ENCODE data around the gene OBSCN.

OBSCN gene

DNA sequence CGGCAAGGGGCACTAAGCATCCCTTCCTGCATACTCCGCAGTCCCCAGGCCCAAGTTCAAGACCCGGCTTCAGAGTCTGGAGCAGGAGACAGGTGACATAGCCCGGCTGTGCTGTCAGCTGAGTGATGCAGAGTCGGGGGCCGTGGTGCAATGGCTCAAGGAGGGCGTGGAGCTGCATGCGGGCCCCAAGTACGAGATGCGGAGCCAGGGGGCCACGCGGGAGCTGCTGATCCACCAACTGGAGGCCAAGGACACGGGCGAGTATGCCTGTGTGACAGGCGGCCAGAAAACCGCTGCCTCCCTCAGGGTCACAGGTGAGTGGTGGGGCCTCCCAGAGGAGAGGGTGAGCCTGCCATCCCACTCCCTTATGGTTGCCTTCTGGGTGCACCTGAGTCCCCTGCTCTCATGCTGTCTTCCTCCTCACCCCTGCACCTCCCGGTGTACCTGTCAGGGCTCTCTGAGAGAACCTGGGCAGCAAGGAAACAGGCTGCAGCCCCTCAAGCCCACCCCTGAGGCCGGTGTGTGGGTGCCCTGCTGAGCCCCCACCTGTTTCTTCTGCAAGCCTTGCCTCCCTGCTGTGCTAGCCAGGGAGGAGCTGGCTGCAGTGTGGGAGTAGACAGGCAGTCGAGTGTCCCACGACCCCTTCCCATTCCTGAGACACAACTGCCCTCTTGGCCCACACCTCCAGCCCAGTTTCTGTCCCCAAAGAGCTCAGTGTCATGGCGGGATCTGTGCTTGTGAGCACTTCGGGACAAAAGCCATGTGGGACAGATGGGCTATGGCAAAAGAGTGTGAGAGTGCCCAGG, 99.6 kb downstream of the OBSCN start:
- no peak for DNase-seq (ENCODE audit: low read depth)

DNA sequence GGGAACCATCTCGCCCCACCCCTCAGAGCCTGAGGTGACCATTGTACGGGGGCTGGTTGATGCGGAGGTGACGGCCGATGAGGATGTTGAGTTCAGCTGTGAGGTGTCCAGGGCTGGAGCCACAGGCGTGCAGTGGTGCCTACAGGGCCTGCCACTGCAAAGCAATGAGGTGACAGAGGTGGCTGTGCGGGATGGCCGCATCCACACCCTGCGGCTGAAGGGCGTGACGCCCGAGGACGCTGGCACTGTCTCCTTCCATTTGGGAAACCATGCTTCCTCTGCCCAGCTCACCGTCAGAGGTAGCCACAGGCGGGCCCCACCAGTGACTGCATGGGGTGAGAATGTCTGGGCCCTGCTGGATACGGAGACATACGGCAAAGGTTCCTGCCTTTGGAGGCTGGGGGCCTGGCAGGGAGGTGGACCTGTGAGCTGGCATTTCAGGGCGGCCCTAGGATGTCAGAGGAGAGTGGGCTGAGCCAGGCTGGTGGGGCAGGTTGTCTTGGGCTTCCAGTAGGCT, 100.3 kb downstream of the OBSCN start:
- no peak for DNase-seq (ENCODE audit: low read depth)

DNA sequence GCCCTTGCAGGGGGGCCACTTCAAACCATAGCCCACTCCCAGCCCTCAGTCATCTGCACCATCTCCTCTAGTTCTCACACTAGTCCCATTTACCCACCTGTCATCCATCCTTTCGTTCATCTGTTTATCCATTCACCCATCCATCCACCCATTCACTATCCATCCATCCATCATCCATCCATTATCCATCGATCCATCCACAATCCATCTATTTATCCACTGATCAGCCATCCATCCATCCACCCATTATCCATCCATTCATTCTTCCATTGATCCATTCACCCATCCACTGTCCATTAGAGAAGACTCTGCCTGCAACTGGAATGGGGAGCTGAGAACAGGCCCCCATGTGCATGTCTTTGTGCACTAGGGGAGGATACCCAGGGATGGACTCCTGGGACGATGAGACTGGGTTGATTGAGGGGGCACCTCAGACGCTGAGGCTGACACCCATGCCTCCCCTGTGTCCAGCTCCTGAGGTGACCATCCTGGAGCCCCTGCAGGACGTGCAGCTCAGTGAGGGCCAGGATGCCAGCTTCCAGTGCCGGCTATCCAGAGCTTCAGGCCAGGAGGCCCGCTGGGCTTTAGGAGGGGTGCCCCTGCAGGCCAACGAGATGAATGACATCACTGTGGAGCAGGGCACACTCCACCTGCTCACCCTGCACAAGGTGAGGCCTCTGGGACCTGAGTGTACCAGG, 100.9 kb downstream of the OBSCN start:
- DNase-seq (ENCODE audit: low read depth), result no peak

DNA sequence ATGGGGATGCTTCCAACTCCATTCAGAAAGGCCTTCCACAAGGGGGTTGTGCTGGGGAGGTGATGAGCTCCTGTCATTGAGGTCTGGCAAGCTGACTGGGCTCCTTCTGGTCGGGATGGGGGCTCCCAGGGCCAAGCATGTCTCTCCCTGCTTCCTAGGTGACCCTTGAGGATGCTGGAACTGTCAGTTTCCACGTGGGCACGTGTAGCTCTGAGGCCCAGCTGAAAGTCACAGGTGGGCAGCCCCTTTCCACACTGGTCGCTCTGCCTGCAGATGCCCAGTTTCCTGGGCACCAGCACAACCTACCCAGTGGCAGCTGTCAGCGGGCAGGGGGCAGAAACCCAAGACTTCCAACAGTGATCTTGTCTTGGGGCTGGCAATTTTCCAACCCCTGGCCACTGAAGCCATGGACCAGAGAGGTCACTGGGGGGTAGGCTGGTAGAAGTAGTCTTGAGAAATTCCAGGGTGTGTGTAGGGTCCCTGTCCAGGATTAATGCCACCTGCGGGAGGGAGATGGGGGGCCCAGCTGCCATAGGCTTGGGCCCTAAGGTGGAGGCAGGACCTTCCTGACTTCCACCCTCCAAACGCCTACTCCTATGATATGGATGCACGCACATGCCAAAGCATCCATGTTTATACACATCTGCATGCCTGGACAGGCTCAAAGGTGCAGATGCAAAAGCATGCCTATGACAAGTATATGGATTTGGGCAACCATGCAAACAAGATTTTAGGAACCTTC, 101.7 kb downstream of the OBSCN start:
- no peak for DNase-seq (ENCODE audit: low read depth)

DNA sequence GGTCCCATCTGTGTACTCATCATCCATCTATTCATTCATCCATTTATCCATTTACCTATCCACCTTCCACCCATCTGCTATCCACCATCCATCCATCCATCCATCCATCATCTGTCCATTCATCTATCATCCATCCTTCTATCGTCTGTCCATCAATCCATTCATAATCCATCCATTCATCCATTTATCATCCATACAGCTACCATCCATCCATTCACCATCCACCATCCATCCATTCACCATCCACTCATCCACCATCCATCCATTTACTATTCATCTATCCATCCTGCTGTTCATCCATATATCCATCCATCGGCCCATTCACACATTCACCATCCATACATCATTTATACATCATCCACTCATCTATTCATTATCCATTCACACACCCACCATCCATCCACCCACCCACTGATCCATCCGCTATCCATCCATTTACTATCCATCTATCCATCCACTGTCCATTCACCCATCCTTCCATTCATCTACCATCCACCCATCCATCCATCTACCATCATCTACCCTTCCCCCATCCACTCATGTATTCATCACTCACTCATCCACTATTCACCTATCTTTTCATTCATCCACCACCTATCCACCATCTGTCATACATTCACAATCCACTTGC, 102.4 kb downstream of the OBSCN start:
- DNase-seq (ENCODE audit: low read depth), result no peak

DNA sequence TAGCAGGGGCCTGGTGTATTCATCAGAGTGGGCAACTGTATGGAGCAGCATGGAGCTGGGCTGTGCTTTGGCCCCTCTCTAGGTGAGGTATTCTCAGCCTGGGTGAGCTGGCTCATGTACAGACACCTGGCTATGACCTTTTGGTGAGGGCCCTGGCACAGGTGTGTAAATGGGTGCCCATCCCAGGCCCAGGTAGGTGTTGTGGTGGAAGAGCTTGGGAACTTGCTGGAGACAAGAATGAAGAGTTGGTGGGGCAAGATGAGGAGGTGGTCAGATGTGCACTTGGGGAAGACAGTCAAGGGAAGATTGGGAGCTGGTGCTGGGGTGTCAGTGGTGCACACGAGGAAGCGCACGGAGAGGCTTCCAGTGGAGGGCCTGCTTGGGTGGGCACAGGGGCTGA, 103.2 kb downstream of the OBSCN start:
- no peak for DNase-seq (ENCODE audit: low read depth)

DNA sequence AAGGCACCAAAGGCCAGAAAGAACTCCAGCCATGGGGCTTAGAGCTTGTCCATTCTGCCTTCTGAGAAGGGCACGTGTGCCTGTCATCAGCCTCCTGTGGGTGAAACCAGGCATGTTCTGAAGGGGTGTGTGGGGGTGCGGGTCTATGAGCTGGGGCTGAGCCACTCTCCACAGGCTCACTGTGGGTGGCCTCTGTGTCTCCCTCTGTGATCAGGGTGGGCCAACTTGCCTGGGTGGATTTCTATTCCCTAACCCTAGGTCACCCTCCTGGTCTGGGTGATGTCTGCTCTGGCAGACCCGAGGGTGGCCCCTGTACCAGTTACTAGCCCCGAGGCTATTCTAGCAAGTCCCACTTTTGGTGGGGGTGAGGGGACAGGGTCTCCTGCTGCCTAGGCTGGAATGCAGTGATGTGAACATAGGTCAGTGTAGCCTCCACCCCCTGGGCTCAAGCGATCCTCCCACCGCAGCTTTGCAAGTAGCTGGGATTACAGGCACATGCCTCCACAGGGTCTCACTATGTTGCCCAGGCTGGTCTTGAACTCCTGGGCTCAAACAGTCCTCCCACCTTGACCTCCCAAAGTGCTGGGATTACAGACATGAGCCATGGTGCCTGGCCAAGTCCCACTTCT, 104.4 kb downstream of the OBSCN start:
- no peak for DNase-seq (ENCODE audit: low read depth)

DNA sequence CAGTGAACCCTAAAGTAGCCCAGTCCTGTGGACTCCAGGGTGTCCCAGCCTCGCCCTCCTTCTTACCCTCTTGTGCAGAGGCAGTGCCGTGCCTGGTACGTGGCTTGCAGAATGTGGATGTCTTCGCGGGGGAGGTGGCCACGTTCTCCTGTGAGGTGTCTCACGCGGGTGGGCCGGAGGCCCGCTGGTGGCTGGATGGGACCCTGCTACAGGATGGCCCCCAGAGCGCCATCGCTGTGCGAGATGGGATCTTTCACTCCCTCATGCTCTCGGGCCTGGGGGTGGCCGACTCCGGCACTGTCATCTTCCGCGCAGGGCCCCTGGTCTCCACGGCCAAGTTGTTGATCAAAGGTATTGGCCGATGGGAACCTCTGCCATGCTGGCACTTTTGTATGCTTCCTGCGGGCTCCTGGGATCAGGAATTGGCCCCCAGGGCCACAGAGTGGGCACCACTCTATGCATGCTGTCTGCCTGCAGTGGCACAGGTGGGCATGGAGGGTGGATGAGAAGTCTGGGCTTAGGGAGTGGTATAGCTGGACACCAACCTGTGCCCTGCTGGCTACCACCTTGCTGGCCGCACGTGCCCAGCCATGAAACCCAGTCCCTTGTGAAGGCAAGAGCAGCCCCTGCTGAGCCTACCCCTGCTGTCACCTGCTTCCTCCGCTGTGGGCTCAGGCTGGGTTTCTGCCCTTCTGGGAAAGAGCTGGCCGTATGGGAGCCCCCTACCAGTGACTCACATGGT, 105.9 kb downstream of the OBSCN start:
- DNase-seq (ENCODE audit: low read depth), result no peak

DNA sequence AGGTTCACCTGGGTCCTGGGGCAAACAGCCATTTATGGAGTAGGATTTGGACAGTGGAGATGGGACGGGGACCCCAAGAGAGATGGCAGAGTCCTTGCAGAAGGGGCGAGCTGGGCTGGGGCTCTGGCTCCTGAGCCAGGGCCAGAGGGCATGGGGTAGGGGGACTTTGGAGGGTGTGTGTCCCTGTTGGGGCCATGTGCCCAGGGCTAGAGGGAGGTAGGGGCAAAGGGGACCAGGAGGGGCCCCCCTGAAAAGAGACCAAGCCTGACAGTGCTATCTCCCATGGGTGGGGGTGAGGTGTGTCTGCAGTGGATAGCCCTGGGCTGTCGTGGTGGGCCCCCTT, 106.4 kb downstream of the OBSCN start:
- DNase-seq (ENCODE audit: low read depth), result no peak

DNA sequence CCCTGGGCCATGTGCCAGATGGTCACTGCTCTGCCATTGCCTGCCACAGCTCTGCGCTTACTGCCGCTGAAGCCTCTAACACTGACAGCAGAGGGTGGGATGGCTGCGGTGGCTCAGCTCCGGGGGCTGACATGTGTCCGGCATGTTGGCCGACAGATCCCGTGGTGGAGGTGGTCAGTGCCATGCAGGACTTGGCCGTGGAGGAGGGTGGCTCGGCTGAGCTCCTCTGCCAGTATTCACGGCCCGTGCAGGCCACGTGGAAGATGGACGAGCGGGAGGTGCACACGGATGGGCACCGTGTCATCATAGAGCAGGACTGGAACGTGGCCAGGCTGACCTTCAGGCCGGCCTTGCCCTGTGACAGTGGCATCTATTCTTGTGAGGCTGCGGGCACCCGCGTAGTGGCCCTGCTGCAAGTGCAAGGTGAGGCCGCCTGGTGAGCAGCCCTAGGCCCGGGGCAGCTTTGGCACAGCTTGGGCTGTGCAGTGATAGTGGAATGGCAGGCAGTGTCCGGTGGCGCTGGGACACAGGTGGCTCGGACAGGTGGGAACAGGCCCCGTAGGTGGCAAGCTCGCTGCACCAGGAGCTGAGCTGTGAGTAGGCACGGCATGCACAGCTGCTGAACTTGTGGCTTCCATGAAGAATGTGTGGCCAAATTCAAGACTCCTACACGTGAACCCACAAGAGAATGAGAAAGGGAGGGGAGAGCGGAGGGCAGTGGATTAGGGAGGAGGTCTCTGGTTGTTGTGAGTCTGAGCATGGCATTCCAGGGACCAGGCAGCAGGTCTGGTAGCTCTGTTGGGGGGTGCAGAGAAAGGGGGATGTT, 107.0 kb downstream of the OBSCN start:
- no peak for DNase-seq (ENCODE audit: low read depth)

DNA sequence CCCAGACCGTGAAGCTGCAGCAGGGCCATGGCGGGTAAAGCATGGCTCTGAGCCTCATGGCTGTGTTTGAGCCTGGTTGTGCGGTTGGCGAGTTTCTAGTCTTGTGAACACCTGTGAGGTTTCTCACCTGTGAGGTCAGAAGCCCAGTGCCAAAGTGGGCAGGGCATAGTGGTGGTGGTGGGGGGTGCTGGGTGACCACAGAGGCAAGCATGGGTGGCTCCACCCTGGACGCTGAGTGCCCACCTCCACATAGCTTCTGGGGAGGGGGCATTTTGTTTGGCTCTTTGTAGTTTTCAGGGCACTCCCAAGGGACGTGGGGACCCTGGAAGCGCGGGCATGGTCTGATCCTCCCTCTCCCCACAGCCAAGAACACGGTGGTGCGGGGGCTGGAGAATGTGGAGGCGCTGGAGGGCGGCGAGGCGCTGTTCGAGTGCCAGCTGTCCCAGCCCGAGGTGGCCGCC, 107.7 kb downstream of the OBSCN start:
- no peak for DNase-seq (ENCODE audit: low read depth)

DNA sequence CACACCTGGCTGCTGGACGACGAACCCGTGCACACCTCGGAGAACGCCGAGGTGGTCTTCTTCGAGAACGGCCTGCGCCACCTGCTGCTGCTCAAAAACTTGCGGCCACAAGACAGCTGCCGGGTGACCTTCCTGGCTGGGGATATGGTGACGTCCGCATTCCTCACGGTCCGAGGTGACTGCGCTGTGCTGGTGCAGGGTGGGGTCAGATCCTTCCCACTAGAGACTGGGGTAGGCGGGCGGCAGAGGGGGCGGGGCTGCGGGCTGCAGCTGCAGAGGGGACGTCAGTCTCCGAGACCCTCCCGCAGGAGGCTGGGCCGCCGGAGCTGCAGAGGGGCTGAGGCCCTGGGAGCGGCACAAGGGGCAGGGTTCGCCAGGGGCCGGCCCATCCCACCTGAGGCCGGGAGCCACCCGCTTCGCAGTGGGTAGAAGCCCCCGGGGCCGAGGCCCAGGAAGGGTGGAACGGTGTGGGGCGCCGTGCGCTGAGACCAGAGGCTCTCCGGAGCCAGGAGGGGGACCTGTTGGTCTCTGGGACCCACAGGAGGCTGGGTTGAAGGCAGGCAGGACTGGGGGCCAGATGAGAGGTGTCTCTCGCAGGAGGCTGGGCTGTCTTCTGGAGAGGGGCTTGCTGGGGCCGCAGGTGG, 108.2 kb downstream of the OBSCN start:
- DNase-seq (ENCODE audit: low read depth), result no peak

DNA sequence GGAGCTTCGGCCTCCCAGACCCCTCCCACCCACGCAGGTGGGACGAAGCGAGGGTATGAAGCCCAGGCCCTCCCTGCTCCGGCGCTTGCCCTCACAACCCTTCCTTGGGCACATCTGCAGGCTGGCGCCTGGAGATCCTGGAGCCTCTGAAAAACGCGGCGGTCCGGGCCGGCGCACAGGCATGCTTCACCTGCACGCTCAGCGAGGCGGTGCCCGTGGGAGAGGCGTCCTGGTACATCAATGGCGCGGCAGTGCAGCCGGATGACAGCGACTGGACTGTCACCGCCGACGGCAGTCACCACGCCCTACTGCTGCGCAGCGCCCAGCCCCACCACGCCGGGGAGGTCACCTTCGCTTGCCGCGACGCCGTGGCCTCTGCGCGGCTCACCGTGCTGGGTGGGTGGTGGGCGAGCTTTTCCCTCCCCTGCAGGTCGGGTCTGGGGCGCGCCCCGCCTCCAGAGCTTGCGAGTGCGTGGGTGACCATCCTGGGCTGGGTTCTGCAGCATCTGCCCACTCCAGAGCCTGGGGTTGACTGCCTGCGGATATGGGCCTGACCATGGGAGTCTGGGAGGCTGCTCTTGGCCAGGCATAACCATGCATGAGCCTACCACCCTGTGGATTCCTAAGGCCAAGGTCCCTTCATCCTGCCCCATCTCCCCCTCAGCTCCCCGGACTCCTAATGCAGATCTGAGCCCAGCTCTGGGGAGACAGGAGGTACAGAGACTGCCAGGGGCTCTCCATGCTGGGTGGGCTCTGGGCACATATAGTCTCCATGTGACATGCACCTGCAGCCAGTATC, 108.9 kb downstream of the OBSCN start:
- DNase-seq (ENCODE audit: low read depth), result no peak

DNA sequence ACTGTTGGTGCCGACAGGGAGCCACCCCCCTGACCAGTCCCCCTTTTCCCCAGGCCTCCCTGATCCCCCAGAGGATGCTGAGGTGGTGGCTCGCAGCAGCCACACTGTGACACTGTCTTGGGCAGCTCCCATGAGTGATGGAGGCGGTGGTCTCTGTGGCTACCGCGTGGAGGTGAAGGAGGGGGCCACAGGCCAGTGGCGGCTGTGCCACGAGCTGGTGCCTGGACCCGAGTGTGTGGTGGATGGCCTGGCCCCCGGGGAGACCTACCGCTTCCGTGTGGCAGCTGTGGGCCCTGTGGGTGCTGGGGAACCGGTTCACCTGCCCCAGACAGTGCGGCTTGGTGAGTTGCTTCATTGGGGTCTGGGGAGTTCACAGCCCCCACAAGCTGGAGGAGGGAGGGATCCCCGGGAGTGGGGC, 109.6 kb downstream of the OBSCN start:
- no peak for DNase-seq (ENCODE audit: low read depth)

DNA sequence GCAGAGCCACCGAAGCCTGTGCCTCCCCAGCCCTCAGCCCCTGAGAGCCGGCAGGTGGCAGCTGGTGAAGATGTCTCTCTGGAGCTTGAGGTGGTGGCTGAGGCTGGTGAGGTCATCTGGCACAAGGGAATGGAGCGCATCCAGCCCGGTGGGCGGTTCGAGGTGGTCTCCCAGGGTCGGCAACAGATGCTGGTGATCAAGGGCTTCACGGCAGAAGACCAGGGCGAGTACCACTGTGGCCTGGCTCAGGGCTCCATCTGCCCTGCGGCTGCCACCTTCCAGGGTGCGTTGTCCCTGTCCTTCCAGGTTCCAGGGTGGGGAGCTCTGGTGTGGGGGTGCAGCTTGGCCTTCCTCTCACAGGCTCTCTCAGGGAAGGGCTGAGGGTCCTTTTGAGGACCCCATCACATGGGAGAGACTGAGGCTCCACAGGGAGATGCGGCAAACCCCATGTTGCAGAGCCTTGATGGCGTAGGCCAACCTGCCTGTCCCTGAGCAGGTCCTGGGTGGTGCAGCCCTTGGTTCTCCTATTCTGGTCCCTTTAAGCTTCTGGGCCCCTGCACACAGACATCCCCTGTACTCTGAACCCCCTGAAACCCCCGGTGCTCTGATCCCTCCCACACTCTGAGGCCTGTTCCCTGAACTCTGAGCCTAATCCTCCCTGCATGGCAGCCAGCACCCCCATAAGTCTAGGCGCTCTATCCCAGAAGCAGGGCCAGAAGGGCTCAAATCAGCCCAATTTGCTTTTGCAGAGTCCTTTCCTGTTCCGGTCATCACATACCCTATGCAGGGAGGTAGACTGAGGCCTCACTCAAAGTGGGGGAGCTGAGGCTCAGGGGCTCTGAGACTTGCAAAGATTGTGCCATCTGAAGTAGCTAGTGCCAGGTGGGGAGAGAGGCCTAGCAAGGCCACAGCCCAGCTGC, 110.3 kb downstream of the OBSCN start:
- no peak for DNase-seq (ENCODE audit: low read depth)

DNA sequence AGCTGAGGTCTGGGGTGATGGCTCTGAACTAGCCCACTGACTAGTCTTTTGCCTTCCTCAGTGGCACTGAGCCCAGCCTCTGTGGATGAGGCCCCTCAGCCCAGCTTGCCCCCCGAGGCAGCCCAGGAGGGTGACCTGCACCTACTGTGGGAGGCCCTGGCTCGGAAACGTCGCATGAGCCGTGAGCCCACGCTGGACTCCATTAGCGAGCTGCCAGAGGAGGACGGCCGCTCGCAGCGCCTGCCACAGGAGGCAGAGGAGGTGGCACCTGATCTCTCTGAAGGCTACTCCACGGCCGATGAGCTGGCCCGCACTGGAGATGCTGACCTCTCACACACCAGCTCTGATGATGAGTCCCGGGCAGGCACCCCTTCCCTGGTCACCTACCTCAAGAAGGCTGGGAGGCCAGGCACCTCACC, 111.0 kb downstream of the OBSCN start:
- DNase-seq (ENCODE audit: low read depth), result no peak

DNA sequence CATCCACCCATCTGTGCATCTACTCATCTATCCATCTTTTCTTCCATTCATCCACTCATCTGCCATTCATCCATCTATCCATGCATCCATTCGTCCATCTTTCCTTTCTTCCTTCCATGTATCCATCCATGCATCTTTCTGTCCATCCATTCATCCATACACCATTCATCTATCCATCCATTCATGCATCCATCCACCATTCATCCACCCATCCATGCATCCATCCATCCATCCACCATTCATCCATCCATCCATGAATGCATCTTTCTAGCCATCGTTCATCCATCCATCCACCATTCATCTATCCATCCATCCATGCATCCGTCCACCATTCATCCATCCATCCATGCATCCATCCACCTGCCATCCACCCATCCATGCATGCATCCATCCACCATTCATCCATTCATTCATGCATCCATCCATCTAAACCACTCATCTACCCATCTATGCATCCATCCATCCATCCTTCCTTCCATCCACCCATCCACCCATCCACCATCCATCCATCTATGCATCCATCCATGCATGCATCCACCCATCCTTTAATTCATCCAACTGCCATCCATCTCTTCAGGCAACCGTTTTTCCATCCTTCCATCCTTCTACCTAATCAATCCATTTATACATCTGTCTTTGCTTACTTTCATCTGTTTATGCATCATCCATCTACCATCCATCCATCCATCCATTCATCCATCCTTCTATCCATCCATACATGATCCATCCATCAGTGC, 111.7 kb downstream of the OBSCN start:
- no peak for DNase-seq (ENCODE audit: low read depth)

All from stimulated activated CD8-positive, alpha-beta memory T cell treated with anti-CD3 and anti-CD28 coated beads, Interleukin-12 subunit alpha, Interleukin-12 subunit beta, amount 100 ng/mL, for 4 hours (primary cell).